Measurements from ENCODE around the gene OLFML1.

Gene OLFML1

DNA sequence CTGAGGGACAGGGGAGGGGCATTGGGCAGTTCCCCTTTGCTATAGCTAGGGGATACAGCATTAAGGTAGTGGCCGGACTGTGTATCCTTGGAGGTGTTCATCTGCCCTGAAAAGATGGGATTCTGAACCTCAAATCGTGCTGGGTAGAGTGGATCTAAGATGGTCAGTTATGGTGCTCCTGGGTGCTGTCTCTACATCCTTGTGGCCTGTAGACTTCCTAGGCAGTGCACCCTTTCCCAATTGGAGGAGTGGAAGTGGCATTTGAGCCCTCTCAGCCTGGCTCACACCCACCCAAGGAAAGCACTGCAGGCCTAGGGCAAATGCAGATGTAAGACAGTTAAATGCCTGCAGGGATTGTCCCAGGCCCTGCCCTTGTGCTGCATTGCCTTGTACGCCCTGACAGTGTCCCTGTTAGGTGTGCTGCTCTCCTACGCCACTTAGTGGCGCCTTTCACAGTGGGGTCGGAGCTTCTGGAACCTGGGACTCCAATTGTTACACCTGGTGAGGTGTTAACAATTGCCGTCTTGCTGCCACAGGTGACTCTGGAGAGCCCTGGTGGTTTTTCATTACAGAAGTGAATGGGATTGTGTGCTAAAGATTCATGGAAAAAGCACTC is 63.5 kb downstream of the OLFML1 start:
- DNase-seq (ENCODE audit: low read depth in 1 of 2, low spot score in 1 of 2): peak in 1 of 2 experiments; percentile 4
- no peak overlapping the region for H3K4me3 ChIP-seq (replicated peaks; ENCODE audit: insufficient read depth, low read length)
- no peak overlapping the region for H3K27ac ChIP-seq (replicated peaks)
- no peaks in the 10 kb centered on the region for H3K27me3 ChIP-seq (ENCODE audit: insufficient read depth, poor library complexity, severe bottlenecking)
- TF ChIP-seq SPI1 (IDR thresholded peaks at IDR 0.05; ENCODE audit: borderline replicate concordance, low read depth): no peak
- TF ChIP-seq, protein P1, sequence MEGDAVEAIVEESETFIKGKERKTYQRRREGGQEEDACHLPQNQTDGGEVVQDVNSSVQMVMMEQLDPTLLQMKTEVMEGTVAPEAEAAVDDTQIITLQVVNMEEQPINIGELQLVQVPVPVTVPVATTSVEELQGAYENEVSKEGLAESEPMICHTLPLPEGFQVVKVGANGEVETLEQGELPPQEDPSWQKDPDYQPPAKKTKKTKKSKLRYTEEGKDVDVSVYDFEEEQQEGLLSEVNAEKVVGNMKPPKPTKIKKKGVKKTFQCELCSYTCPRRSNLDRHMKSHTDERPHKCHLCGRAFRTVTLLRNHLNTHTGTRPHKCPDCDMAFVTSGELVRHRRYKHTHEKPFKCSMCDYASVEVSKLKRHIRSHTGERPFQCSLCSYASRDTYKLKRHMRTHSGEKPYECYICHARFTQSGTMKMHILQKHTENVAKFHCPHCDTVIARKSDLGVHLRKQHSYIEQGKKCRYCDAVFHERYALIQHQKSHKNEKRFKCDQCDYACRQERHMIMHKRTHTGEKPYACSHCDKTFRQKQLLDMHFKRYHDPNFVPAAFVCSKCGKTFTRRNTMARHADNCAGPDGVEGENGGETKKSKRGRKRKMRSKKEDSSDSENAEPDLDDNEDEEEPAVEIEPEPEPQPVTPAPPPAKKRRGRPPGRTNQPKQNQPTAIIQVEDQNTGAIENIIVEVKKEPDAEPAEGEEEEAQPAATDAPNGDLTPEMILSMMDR (IDR thresholded peaks at IDR 0.05; ENCODE audit: insufficient read depth, low read length): peak; percentile 12

- TF ChIP-seq POLR2AphosphoS5 (IDR thresholded peaks at IDR 0.05; ENCODE audit: low read depth) (no peak), REST (IDR thresholded peaks at IDR 0.05; ENCODE audit: insufficient replicate concordance, low read depth) (no peak), SPI1 (IDR thresholded peaks at IDR 0.05; ENCODE audit: borderline replicate concordance, low read depth) (no peak), GABPA (IDR thresholded peaks at IDR 0.05; ENCODE audit: low read depth) (no peak)
- TF ChIP-seq, protein P1 (IDR thresholded peaks at IDR 0.05; ENCODE audit: insufficient read depth, low read length): no peak
- Histone ChIP-seq H3K4me3 (replicated peaks; ENCODE audit: insufficient read depth, low read length) (no peak overlapping the region), H3K27ac (replicated peaks) (no peak overlapping the region), H3K27me3 (ENCODE audit: insufficient read depth, poor library complexity, severe bottlenecking) (no peaks in the 10 kb centered on the region)
- DNase-seq (ENCODE audit: low read depth in 1 of 2, low spot score in 1 of 2): no peak
Measured at GRCh38 chr11:7549681-7550080, 64.4 kb downstream of the OLFML1 start.

- TF ChIP-seq SPI1 (IDR thresholded peaks at IDR 0.05; ENCODE audit: borderline replicate concordance, low read depth) (no peak), GABPA (IDR thresholded peaks at IDR 0.05; ENCODE audit: low read depth) (no peak), POLR2AphosphoS5 (IDR thresholded peaks at IDR 0.05; ENCODE audit: low read depth) (no peak), REST (IDR thresholded peaks at IDR 0.05; ENCODE audit: insufficient replicate concordance, low read depth) (no peak)
- TF ChIP-seq, protein P1 (IDR thresholded peaks at IDR 0.05; ENCODE audit: insufficient read depth, low read length): no peak
- DNase-seq (ENCODE audit: low read depth in 1 of 2, low spot score in 1 of 2): no peak
- H3K27ac ChIP-seq (replicated peaks): no peak overlapping the region
- H3K4me3 ChIP-seq (replicated peaks; ENCODE audit: insufficient read depth, low read length): no peak overlapping the region
- H3K27me3 ChIP-seq (ENCODE audit: insufficient read depth, poor library complexity, severe bottlenecking): no peaks in the 10 kb centered on the region
Measured at GRCh38 chr11:7551571-7551970, 66.3 kb downstream of the OLFML1 start.

- Histone ChIP-seq H3K27me3 (ENCODE audit: insufficient read depth, poor library complexity, severe bottlenecking) (no peaks in the 10 kb centered on the region), H3K27ac (replicated peaks) (no peak overlapping the region), H3K4me3 (replicated peaks; ENCODE audit: insufficient read depth, low read length) (no peak overlapping the region)
- no peak for DNase-seq (ENCODE audit: low read depth in 1 of 2, low spot score in 1 of 2)
- TF ChIP-seq GABPA (IDR thresholded peaks at IDR 0.05; ENCODE audit: low read depth) (no peak), SPI1 (IDR thresholded peaks at IDR 0.05; ENCODE audit: borderline replicate concordance, low read depth) (no peak), REST (IDR thresholded peaks at IDR 0.05; ENCODE audit: insufficient replicate concordance, low read depth) (no peak)
- TF ChIP-seq, protein P1 (IDR thresholded peaks at IDR 0.05; ENCODE audit: insufficient read depth, low read length): no peak
Measured at GRCh38 chr11:7552666-7553065, 67.4 kb downstream of the OLFML1 start.

Data from HL-60 (cell line).